GM23248 (cell line): ENCODE results near the gene ZNF593.

ENCODE experiments used
- EZH2 ChIP-seq: fragments of 200-600 bp; sonication (generic); IDR thresholded peaks from 2 replicates; pipeline ENCODE4 v1.6.1; 2018; ENCODE audit warnings: antibody characterized with exemption, mild to moderate bottlenecking; ENCODE audit not compliant: insufficient read depth, poor library complexity, severe bottlenecking
- EZH2phosphoT487 ChIP-seq: fragments of 200-600 bp; sonication (generic); IDR thresholded peaks from 2 replicates; pipeline ENCODE4 v1.6.1; 2018; ENCODE audit warnings: antibody characterized with exemption, moderate library complexity, mild to moderate bottlenecking, low read depth; ENCODE audit not compliant: insufficient read depth

GRCh38 chr1:26197301-26197700 is 27.6 kb downstream of the ZNF593 start:
- no peak for TF ChIP-seq EZH2
- no peak for TF ChIP-seq EZH2phosphoT487
